SK-N-SH (cell line): Measurements from ENCODE around the gene WWOX.

Experiments used
- CHD2 ChIP-seq: fragments of 150-350 bp; IDR thresholded peaks from 2 replicates; pipeline ENCODE4 v1.6.1; 2018; ENCODE audit warnings: low read length; ENCODE audit not compliant: partially characterized antibody
- CTCF ChIP-seq: fragments of 200-600 bp; sonication (generic); IDR thresholded peaks from 2 replicates; pipeline ENCODE4 v1.6.1; 2017; ENCODE audit warnings: antibody characterized with exemption, mild to moderate bottlenecking, moderate library complexity
- EZH2phosphoT487 ChIP-seq: fragments of 200-600 bp; sonication (generic); IDR thresholded peaks from 2 replicates; pipeline ENCODE4 v1.6.1; 2017; ENCODE audit warnings: low read depth, mixed run types, mild to moderate bottlenecking, antibody characterized with exemption, moderate library complexity, borderline replicate concordance
- RAD21 ChIP-seq: IDR thresholded peaks from 2 replicates; pipeline ENCODE4 v1.6.1; 2012; ENCODE audit warnings: mild to moderate bottlenecking, low read length
- YY1 ChIP-seq: IDR thresholded peaks from 2 replicates; pipeline ENCODE4 v1.4.0; 2012; ENCODE audit warnings: low read depth, mild to moderate bottlenecking
- ZBTB33 ChIP-seq: IDR thresholded peaks from 2 replicates; pipeline ENCODE4 v1.4.0; 2012; ENCODE audit warnings: low read depth, borderline replicate concordance

- TF ChIP-seq RAD21 = no peak
- no peak for TF ChIP-seq CTCF
- TF ChIP-seq YY1 = no peak
- no peak for TF ChIP-seq ZBTB33
- no peak for TF ChIP-seq CHD2
- TF ChIP-seq EZH2phosphoT487 = no peak
These were observed 831.8 kb downstream of the WWOX start for GRCh38 chr16:78931267-78931666.
